NCI-H1694 (cell line): ENCODE data around the gene KCNE3.
A peak's percentile ranks its signal among the peaks of the same experiment; 100 is the strongest.

Experiments
- DNase-seq: peaks from one replicate; lab custom pipeline; 2025; lab: John Stamatoyannopoulos, UW

KCNE3 gene

DNA sequence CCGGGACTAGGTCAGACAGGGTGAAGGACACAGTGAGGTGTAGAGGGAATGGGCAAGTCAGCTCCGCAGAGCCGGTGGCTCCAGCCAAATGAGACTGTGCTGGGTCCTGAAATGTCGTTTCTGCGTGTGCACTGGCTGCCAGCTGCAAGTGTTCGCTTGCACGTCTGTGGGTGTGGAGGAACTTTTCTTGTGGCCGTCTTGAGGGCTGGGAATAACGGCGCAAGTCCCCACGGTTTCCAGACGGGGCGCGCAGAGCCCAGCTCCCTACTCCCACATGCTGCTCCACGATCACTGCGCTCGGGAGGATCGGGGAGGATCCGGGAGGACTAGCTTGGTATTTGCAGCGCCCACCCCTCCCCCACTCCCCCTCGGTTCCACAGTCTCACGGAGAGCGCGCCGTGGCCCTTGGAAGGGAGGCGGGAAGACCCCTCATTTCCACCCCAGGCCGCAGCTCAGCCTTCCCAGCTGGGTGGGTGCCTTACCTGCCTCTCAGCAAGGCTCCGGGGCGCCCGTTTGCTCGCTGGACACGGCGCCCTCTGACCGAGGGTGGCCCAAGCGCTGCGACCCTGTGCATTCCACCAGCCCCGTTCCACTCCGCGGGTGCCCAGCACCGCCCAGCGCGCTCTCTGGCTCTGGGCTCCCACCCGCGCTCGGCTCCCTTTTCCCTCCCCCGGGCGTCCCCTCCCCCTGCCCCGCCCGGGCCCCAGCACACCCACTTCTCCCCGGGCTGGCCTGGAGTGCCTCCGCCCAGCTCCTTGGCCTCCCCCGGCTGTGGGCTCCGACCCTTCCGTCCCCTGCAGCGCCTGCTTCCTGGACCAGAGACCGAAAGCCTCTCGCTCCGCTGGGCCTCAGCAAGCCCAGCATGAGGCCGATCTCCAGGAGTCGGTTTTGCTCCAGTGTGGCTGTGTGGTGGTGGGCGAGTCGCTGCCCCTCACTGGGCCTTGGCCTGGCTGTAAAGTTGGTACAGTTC is at the start of gene KCNE3:
Gene KCNE3 (minus strand): TSS at position 634 of the 970 bp plus-strand sequence. CDS start 9,986 bp downstream, outside the sequence.
- DNase-seq: no peak

DNA sequence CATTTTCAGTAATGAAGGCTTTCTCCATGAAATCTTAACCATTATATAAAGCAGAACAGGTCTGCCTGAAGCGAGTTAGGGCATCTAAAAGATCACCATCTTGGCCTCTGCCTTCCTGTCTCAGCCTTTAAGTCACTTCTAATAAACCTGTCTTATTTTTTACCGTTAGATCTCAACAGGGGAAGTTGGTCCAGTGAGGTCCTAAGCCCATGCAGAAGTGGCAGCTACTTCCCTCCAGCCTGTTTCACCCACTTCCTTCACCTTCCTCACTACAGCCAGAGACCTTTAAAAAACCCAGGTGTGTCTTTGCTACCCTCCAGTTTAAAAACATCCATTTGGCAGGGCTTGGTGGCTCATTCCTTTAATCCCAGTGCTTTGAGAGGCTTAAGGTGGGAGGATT is 40.2 kb upstream of the KCNE3 start:
- no peak for DNase-seq

DNA sequence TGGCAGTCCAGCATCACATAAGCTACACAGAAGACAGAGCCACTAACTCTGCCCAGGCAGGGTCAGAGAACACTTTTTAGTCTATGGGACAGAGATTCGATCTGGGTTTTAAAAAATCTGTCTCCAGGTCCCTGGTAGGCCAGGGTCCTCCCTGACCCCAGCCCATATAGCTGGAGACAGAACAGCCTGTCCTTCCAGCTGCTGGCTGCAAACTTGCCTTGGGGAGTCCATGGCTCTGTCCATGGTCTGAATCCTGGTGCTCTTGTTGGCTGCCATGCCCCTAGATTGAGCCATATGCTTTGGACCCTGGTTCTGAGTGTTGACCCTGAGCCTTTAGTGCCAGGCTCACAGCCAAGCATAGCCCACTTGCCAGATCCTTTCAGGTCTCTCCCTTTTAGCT is 39.5 kb upstream of the KCNE3 start:
- no peak for DNase-seq

- no peak for DNase-seq
Measured at GRCh38 chr11:74505911-74506310, 38.6 kb upstream of the KCNE3 start.

DNA sequence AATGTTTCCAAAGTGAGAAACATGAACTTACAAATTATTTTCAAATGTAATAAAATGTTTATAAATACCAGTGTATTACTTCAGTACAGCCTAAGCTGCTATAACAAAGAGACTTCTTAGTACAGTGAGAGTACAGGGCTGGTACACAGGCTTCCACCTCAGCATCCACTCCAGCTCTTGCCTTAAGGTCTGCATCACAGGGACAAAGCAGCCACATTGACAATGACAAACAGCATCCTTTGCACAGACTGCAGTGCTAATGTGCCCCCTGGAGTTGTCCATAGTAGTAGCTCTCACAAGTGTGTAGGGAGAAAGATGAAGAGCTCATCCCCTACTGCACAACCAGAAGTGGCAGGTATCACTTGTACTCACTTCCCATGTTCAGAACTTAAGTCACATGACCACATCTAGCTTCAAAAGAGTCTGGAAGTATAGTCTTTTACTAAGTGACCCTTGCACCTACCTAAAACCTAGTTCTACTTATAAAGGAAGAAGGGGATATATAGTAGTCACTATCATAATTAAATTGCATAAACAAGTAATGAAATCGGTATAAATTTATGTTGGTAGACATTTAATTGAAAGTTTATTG is 36.8 kb upstream of the KCNE3 start:
- DNase-seq: no peak

DNA sequence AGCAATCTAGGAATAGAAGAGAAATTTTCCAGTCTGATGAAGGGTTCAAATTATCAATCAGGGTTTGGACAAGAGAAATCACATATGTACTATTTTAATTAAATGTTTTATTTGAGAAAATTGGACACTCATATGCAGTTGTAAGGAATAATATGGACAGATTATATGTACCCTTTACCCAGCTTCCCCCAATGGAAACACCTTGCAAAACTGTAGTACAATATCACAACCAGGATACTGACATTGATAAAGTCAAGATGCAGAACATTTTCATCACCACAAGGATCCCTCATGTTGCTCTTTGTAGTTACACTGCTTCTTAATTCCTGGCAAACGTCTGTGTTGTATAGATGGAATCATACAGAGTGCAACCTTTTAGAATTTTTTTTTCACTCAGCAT is 27.6 kb upstream of the KCNE3 start:
- no peak for DNase-seq

GRCh38 chr11:74493791-74494630 is 26.7 kb upstream of the KCNE3 start:
- DNase-seq: peak; percentile 8

DNA sequence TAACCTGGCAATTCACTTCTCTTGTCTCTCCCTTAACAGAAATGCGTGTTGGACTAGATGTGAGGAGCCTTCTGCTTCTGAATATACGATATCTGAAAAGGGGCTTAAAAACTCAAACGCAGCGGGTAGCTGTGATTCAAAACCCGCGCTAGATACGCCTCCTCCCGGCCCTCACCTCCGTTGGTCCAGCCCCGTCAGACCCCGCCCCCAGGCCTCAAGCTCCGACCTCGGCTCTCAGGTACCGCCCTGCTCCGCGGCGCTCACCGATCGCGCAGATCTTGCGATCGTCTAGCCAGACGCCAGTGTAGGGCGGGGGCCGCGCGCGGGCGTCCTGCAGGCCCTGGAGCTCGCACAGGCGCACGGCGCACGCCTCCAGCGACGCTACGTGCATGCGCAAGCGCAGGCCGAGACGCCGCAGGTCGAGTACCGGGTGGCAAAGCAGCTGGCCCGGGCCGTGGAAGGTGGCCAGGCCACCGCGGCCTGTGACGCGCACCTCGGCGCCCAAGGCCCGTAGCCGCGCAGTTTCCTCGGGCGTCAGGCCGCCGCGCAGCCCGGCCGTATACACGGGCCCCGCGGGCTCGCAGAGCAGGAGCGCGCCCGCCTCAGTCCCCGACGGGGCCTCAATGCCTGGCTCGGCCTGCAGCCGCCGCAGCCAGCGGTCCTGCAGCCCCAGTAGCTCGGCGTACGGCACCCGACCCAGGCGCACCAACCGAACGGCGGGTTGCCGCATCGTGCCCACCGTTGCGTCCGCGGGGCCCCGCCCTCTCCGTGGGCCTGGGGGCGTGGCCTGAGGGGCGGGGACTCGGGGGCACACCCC is 25.8 kb upstream of the KCNE3 start, which contains the start of gene LIPT2:
Gene LIPT2 (minus strand): TSS at position 751 of the 817 bp plus-strand sequence. CDS start 21 bp downstream, at position 730.
- DNase-seq: peak; percentile 95

DNA sequence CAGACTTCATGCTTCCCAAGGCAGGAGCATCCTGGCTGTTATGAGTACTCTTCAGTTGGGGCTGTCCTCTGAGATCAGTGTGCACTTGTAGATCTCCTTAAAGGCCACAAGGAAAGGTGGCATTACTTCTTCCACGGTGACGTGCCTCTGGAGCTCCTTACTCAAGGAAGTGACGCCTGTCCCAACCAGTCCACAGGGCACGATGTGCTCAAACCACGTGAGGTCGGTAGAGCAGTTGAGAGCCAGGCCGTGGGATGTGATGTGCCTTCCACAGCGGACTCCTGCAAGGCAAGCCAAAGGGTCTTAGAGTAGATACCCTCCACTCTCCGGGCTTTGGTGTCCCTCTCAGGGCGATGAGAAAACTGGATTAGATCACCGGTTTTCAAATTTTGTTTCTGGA is 24.7 kb upstream of the KCNE3 start:
- no peak for DNase-seq

DNA sequence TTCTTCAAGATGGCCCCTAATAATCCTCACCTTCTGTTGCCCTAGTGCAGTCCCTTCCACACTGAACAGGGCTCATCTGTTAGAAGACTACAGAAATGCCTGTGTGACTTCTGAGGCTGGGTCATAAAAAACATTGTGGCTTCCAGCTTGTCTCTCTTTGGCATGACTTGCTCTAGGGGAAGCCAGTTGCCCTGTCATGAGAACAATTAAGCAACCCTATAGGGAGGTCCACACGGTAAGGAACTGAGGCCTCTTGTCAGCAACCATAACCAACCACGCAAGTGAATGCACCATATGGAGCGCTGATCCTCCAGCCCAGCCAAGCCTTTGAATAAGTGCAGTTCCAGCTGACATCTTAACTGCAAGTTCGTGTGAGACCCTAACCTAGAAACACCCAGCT is 23.6 kb upstream of the KCNE3 start:
- no peak for DNase-seq

- DNase-seq: no peak
Measured at GRCh38 chr11:74487875-74488274, 20.5 kb upstream of the KCNE3 start.

DNA sequence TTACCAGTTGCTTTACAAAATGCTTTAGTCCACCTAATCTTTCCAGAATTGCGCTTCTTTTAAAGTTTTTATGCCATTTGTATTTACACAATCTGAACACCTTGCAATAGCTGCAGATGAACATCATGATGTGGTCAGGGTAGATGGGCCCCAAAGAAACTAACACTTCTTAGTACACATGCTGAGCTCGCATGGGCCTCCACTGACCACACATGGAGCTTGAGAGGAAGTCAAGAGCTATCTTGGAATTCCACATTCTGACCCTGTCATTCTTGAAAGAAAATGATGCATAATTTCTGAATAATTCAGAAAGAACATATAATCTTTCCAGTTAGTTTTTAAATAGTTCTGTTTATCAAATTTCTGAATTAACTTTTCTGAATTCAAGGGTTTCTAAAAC is 18.5 kb upstream of the KCNE3 start:
- no peak for DNase-seq

GRCh38 chr11:74480688-74481417 is 13.5 kb upstream of the KCNE3 start:
- DNase-seq: no peak

DNA sequence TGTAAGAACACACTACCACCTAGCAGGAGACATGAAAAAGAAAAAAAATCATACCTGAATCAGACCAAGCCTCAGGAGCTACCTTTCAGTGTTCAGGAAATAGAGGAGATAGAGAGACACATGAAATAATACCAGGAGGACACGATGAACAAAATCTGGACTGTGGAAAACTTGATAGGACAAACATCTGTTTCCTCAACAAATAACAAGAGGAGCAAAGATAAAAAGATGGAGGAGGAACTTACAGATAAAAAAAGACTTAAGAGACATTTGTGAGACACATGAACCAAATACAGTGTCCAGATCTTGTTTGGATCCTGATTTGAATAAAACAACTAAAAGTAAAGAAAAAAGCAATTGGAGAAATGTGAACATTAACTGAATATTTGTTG is 12.4 kb upstream of the KCNE3 start:
- DNase-seq: no peak

DNA sequence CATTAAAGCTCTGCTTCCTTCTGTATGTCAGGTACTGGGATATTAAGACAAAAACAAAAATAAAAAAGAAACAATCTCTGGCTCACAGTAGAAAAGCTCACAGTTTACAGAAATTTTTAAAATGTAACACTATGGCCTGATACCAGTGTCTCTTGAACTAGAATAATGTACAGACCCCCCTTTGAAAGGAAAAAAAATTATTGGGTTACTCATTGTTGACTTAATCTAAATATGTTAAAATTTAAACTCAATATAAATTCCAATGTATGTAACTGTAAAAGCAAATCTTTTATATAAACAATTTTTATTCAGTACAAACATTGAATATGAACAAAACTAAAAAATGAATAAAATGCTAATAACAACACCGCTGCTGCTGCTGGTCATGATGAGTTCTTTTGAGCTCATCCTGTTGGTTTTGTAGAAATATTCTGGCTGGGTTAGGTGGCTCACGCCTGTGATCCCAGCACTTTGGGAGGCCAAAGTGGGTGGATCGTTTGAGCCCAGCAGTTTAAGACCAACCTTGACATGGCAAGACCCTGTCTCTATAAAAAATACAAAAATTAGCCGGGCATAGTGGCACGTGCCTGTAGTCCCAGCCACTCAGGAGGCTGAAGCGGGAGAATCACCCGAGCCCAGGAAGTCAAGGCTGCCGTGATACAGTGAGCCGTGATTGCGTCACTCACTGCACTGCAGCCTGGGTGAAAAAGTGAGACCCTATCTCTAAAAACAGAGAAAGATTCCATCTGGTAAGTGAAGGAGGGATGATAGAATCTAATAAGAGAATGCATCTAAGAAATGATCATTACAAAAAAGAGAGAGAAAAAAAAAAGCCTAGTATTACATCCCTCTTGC is 11.8 kb upstream of the KCNE3 start:
- no peak for DNase-seq

GRCh38 chr11:74476536-74476935 is 9.2 kb upstream of the KCNE3 start:
- no peak for DNase-seq

GRCh38 chr11:74474316-74474715 is 7.0 kb upstream of the KCNE3 start:
- DNase-seq: no peak

DNA sequence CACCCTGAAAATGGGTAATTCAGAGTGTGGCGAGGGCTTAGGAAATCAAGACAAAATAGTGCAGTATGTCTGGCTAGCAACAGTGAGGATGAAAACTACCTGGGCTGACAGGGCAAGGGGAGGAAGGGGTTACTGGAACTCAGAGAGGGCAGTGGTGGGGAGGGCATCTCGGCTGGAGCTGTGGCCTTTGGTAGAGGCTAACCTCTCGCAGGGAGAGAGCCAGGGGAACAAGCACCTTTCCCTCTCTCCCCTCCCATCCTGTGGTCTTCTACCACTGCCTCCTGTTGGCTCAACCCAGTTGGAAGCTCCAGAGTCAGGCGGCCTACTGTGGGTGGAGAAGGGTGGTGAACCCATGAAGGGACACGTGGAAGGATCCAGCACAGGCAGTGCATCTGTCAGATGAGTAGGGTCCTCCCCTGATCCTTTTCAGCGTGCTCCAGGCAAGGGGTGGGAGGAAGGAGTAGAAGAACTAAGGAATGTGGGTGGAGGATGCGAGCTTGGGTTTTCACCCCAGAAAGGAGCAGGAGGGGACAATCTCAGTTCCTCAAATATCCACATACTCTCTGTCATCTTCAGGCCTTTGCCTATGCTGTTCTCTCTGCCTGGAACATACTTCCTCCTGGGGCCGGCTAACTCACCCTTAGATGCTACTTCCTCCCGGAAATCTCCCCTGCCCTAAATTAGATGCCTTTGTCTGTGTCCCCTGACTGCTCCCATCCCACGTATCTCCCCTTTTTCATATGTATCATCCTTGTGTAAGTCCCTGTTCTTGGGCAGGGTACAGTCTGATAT is 6.2 kb upstream of the KCNE3 start:
- no peak for DNase-seq
